Mammary epithelial cell (primary cell): ENCODE results near the gene SCLT1.

Source experiments
- EZH2 ChIP-seq: IDR thresholded peaks from 2 replicates; pipeline ENCODE4 v1.6.1; 2012; ENCODE audit warnings: low read length, inconsistent platforms, borderline replicate concordance
- TF ChIP-seq, protein P1 (sequence below), 2 donors: IDR thresholded peaks in 1 of 2; conservative IDR thresholded peaks in 1 of 2; 2 replicates each; pipeline ENCODE4 v1.5.1; 2011 to 2012; ENCODE audit warnings: inconsistent platforms in 2 of 2, low read length in 2 of 2, mild to moderate bottlenecking in 2 of 2, control low read depth in 1 of 2, low read depth in 1 of 2; ENCODE audit not compliant: insufficient read depth in 1 of 2; ENCODE audit errors: extremely low read depth in 1 of 2

DNA sequence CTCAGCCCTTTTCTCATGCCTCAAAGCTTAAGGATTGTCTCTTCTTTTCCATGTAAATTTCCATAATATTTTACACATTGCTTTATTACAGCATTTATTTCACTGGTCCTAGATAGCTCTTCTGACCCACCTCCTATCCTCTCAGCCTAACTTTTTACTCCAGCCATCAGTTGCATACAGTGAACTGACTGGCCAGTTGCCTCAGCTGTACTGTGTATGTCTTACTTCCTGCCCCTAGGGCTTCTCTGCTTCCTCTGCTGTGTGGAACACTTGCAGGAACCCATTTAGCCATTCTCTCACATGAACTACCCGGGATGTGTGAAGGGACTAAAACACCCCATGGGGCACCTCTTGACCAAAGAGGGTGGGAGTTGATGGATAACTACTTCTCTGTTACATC is 20.6 kb upstream of the SCLT1 start:
- TF ChIP-seq, protein P1, sequence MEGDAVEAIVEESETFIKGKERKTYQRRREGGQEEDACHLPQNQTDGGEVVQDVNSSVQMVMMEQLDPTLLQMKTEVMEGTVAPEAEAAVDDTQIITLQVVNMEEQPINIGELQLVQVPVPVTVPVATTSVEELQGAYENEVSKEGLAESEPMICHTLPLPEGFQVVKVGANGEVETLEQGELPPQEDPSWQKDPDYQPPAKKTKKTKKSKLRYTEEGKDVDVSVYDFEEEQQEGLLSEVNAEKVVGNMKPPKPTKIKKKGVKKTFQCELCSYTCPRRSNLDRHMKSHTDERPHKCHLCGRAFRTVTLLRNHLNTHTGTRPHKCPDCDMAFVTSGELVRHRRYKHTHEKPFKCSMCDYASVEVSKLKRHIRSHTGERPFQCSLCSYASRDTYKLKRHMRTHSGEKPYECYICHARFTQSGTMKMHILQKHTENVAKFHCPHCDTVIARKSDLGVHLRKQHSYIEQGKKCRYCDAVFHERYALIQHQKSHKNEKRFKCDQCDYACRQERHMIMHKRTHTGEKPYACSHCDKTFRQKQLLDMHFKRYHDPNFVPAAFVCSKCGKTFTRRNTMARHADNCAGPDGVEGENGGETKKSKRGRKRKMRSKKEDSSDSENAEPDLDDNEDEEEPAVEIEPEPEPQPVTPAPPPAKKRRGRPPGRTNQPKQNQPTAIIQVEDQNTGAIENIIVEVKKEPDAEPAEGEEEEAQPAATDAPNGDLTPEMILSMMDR (conservative IDR thresholded peaks at IDR 0.05 in 1 of 2, IDR thresholded peaks at IDR 0.05 in 1 of 2; ENCODE audit: extremely low read depth in 1 of 2, insufficient read depth in 1 of 2, low read depth in 1 of 2, low read length in 2 of 2): no peak
- no peak for TF ChIP-seq EZH2
